Type B pancreatic cell (in vitro differentiated cells): ENCODE data around the gene KRT3. TPM values are rescaled to one million over a fixed set of nuclear protein-coding genes. Genes with fewer than 3 reads are reported as not detected.
"Not testable (repeated sequence)": the region's sequence is repeated elsewhere in the genome, so short reads cannot be mapped to it uniquely, and the experiment has no call there.

Experiments used
- DNase-seq: peaks from one replicate; pipeline ENCODE4 v3.0.0; 2021; ENCODE audit warnings: mixed read lengths; ENCODE audit not compliant: unreplicated experiment; ENCODE audit errors: extremely low spot score
- H3K27ac Mint-ChIP-seq: 2 replicates; pipeline ENCODE4 v1.8.0; 2021; ENCODE audit warnings: mild to moderate bottlenecking, mixed read lengths
- H3K27me3 Mint-ChIP-seq: 2 replicates; pipeline ENCODE4 v1.8.0; 2021; ENCODE audit warnings: mixed read lengths
- H3K36me3 Mint-ChIP-seq: 2 replicates; pipeline ENCODE4 v1.8.0; 2021; ENCODE audit warnings: mixed read lengths
- H3K4me1 Mint-ChIP-seq: one replicate; pipeline ENCODE4 v1.8.0; 2021; ENCODE audit warnings: mixed read lengths; ENCODE audit not compliant: unreplicated experiment
- H3K4me3 Mint-ChIP-seq: 2 replicates; pipeline ENCODE4 v1.8.0; 2021; ENCODE audit warnings: mild to moderate bottlenecking, mixed read lengths
- H3K9me3 Mint-ChIP-seq: 2 replicates; pipeline ENCODE4 v1.8.0; 2021; ENCODE audit warnings: mixed read lengths
- CTCF ChIP-seq: fragments of 200-600 bp; sonication (generic); conservative IDR thresholded peaks from 2 replicates; pipeline ENCODE4 v1.5.0; 2021; ENCODE audit warnings: antibody characterized with exemption, mild to moderate bottlenecking
- total RNA-seq: library from RNA; stranded (reverse); gene quantifications from 2 replicates; pipeline ENCODE4 v1.2.1, GENCODE V29; 2021; ENCODE audit warnings: low replicate concordance

The KRT3 gene
- total RNA-seq, 1 donor from 2014 or later = 0.68 TPM

GRCh38 chr12:52796429-52796794 lies 495 bp upstream of the KRT3 start:
- no peaks in the 10 kb centered on the region for H3K9me3 Mint-ChIP-seq
- H3K27ac Mint-ChIP-seq = no peak overlapping the region
- H3K4me1 Mint-ChIP-seq = no peaks in the 10 kb centered on the region
- H3K27me3 Mint-ChIP-seq = peaks cover 20% of the 10 kb centered on the region
- DNase-seq = no peak
- peaks cover 3% of the 10 kb centered on the region for H3K36me3 Mint-ChIP-seq
- TF ChIP-seq CTCF = no peak
- no peak overlapping the region for H3K4me3 Mint-ChIP-seq

GRCh38 chr12:52795332-52795674 lies 614 bp downstream of the KRT3 start:
- H3K4me3 Mint-ChIP-seq = not testable (repeated sequence)

GRCh38 chr12:52794479-52795331 lies 1.2 kb downstream of the KRT3 start:
- H3K4me3 Mint-ChIP-seq = no peak overlapping the region
- H3K27me3 Mint-ChIP-seq = peaks cover 27% of the 10 kb centered on the region
- H3K36me3 Mint-ChIP-seq = peaks cover 3% of the 10 kb centered on the region
- no peak overlapping the region for H3K27ac Mint-ChIP-seq
- DNase-seq = no peak
- no peak for TF ChIP-seq CTCF
- no peaks in the 10 kb centered on the region for H3K4me1 Mint-ChIP-seq
- H3K9me3 Mint-ChIP-seq = no peaks in the 10 kb centered on the region

More at GRCh38 chr12:52795332-52795674, 614 bp downstream of the KRT3 start:
- not testable (repeated sequence) for H3K27ac Mint-ChIP-seq, H3K9me3 Mint-ChIP-seq, H3K4me1 Mint-ChIP-seq, H3K36me3 Mint-ChIP-seq, DNase-seq
- peaks cover 26% of the 10 kb centered on the region for H3K27me3 Mint-ChIP-seq

- TF ChIP-seq CTCF = no peak
- Mint-ChIP-seq H3K27ac (no peak overlapping the region), H3K36me3 (peaks cover 3% of the 10 kb centered on the region), H3K4me3 (no peak overlapping the region), H3K27me3 (peaks cover 37% of the 10 kb centered on the region), H3K4me1 (no peaks in the 10 kb centered on the region), H3K9me3 (no peaks in the 10 kb centered on the region)
- DNase-seq = no peak
Measured at GRCh38 chr12:52792185-52793029, 3.5 kb downstream of the KRT3 start.

- H3K4me3 Mint-ChIP-seq = no peak overlapping the region
- H3K36me3 Mint-ChIP-seq = peaks cover 3% of the 10 kb centered on the region
- TF ChIP-seq CTCF = no peak
- DNase-seq = no peak
- H3K9me3 Mint-ChIP-seq = no peaks in the 10 kb centered on the region
- H3K4me1 Mint-ChIP-seq = no peaks in the 10 kb centered on the region
- no peak overlapping the region for H3K27ac Mint-ChIP-seq
- peaks cover 41% of the 10 kb centered on the region for H3K27me3 Mint-ChIP-seq
Measured at GRCh38 chr12:52791271-52792184, 4.4 kb downstream of the KRT3 start.
